ENCODE data around the gene IP6K3.

- TF ChIP-seq CTCF (IDR thresholded peaks at IDR 0.05) (no peak), POLR2A (IDR thresholded peaks at IDR 0.05) (no peak), POLR2AphosphoS5 (IDR thresholded peaks at IDR 0.05) (no peak), EP300 (IDR thresholded peaks at IDR 0.05) (no peak)
These were observed 9.3 kb downstream of the IP6K3 start for GRCh38 chr6:33737267-33738026.
